HG02981 (cell line): ENCODE data around the gene ATP2A2.
"Not testable (repeated sequence)": the region's sequence is repeated elsewhere in the genome, so short reads cannot be mapped to it uniquely, and the experiment has no call there.

ENCODE experiments used
- ATAC-seq: cut with Tn5 transposase; IDR thresholded peaks from one replicate; pipeline ENCODE4 v1.9.1; 2021; ENCODE audit warnings: mild to moderate bottlenecking, moderate library complexity; ENCODE audit not compliant: unreplicated experiment

ATP2A2 gene

GRCh38 chr12:110365489-110366320, 84.7 kb downstream of the ATP2A2 start:
- no peak for ATAC-seq

- ATAC-seq, result no peak
Measured at GRCh38 chr12:110366321-110367142, 85.5 kb downstream of the ATP2A2 start.

DNA sequence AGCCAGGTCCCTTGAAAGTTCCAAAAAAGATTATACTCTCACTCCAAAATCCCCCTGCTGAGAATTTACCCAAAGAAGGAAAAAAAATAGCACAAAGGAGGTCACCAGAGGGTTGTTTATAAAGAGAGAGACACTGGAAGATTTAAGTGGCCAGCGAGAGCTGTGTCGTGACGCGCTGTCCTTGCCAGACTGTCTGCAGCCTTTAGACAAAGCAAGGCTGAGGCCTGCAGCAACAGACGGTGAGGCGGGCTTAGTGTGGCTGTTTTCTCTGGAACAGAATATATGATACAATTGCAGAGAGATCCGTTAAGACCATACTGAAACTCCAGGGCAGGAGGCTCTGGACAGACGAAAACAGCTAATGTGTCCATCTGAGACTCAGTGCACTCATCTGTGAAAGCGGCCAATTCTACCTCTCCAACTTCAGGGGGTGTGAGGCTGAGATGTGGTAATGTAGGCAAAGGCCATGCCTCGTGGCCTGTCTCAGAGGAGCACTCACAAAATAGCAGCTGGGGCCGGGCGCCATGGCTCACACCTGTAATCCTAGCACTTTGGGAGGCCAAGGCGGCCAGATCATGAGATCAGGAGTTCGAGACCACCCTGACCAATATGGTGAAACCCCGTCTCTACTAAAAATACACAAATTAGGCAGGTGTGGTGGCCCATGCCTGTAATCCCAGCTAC, 86.3 kb downstream of the ATP2A2 start:
- no peak for ATAC-seq

DNA sequence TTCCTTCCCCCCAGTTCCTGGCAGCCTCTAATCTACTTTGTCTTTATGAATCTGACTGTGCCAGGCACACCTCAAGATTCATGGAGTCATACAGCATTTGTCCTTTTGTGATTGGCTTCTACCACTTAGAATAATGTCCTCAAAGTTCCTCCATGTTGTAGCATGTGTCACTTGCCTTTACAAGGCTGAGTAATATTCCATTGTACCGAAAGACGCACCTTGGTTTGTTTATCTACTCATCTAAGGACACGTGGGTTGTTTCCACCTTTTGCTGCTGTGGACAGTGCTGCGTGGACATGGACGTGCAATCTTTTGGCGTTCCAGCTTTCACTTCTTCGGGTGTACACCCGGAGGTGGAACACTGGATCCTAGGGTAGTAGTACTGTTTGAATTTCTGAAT, 88.9 kb downstream of the ATP2A2 start:
- ATAC-seq, result no peak

DNA sequence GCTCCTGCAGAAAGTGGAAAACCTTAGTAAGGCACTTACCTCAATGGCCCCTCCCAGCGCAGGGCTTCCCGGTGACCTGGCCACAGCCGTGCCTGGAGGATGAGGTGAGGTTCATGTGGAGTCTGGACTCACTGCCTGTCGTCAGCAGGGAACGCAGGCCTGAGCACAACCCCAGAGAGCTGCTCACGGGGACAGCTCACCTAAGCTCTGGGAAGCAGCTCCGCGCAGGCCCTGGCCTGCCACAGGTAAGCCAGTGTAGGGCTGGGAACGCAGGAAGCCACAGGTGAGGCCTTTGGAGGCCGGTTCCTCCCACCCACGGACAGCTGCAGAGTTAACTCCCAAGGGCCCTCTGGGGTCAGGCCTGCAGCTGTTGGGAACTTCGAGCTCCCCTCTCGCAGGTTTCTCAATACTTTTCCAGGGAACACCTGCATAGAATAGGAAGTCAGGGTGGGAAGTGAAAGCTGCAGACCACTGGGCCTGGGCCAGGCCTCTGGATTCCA, 89.7 kb downstream of the ATP2A2 start:
- ATAC-seq, result no peak

DNA sequence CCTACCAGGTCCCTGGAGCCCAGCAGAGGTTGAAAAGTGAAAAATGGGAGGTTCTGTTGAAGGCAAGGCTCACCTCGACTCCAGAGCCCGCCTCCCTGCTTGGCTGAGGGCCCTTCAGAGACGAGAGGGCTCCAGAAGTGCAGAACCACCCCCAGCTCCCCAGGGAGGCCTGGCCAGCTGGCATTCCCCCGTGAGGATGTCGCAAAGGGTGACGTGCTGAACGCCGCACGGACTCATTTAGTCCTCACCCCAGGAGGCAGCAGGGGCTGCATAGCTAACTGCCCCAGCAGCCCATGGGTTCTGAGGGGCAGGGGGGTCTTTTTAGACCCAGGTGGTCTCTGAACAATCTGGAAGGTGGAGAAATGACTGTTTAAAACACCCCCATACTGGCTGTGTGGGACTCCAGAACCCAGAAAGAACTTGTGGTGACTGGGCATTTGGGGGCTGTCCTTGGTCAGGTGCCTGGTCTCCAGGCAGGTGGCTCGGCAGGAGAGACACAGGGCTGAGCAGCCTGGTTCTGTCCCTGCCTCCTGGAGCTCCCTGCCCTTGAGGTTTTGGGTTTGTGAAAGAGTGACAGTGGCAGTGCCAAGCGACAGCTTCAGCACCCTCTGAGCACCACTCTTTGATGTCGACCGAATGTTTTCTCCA, 90.5 kb downstream of the ATP2A2 start:
- peak; percentile 73 for ATAC-seq

DNA sequence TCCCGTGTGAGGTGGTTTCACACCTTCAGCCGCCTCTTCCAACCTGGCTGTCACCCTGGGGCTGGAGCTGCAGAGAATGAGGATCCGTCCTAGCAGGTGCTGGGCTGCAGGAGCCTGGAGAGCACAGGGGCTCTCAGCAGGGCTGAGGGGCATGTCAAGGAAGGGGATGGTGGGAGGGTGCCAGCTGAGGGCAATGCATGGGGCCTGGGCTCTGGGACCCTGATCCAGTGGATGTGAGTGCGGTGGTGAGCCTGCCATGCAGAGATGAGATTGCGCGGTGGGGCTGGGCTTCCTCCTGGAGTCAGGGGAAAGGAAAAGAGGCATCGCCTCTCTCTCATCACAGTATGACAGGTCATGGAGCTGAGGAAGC, 91.0 kb downstream of the ATP2A2 start:
- ATAC-seq, result no peak

DNA sequence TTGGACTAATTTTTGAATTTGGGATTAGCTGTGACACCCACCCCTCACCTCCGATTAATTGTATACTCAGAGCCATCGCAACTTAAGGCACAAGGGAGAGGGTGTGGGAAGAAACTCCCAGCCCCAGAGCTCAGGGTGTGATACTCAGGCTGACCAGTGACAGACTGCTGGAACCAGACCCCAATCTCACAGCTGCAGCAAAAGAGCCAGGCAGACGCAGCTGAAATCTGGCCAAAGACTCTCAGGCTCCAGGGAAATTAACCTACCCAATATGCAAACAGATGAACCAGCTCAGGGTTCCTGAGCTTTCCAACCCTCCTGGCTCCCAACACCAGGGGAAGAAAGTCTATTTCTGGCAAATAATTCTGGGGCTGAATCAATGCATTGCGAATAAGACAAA, 92.0 kb downstream of the ATP2A2 start:
- no peak for ATAC-seq

GRCh38 chr12:110373425-110373824, 92.4 kb downstream of the ATP2A2 start:
- ATAC-seq, result no peak

DNA sequence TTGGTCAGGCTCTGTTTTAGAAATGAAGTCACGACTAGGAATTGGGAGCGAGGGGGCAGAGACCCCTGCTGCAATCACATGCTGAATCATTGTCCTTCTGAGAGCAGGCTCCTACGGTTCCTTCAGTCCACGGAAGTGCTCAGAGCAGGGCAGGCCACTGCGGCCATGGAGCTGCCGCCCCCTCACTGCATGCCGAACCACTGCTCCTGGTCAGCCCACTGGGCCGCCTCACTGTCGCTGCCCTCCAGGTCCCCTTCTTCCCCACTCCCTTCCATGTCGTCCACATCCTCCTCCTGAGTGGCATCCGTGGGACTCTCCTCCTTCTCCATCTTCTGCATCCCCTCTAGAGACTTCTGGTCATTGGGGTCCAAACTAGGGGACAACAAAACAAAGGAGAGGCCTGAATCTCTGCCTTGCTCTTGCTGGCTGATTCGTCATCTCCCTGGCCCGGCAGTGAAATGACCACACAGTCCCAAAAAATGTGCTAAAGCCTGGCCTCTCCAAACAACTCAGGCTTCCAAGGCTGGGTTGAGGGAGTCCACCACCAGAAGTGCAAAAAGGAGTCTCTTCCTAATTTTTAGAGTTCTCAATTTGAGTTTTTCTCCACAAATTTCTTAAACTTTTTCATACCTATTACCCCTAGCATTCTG, 93.0 kb downstream of the ATP2A2 start:
- ATAC-seq, result no peak

- ATAC-seq, result not testable (repeated sequence)
Measured at GRCh38 chr12:110378131-110378790, 97.2 kb downstream of the ATP2A2 start.

- ATAC-seq, result no peak
Measured at GRCh38 chr12:110379197-110379596, 98.2 kb downstream of the ATP2A2 start.

DNA sequence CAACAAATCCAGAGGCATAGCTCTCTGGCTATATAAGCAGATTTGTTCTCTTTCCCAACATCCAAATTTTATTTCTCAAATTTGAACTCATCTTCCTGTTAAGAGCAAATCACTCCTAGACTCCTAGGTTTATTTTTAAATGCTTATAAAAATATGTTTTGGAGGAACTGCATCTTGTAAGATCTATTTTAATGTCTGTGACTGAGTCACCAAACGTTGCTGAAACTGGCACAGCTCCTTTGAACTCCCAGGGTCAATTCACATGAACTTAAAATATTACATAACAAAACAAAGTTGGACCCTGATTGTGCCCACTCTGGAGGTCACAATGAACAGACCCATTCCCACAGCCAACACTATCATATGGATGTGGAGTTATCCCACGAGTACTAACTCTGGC, 98.6 kb downstream of the ATP2A2 start:
- no peak for ATAC-seq

GRCh38 chr12:110382683-110383082, 101.6 kb downstream of the ATP2A2 start:
- no peak for ATAC-seq
